GM12878 (cell line): ENCODE data around the gene STX8. TPM values are rescaled to one million over a fixed set of nuclear protein-coding genes. Genes with fewer than 3 reads are reported as not detected.

Experiments used
- ATAC-seq: fragments of 200-7000 bp; cut with Tn5 transposase; 3 replicates; pipeline ENCODE4 v1.9.1; 2020; ENCODE audit warnings: mild to moderate bottlenecking, moderate library complexity
- BruUV-seq: library from RNA; stranded (reverse); fragments of 400-500 nt; replicated peaks from 2 replicates; lab custom pipeline; 2021; lab: Mats Ljungman, UMichigan
- CTCF ChIA-PET: fragments of 300-600 bp; sonication (Branson Sonifier 250); formaldehyde crosslinking; extraction: SDS; loops from one replicate; lab custom pipeline; 2021; ENCODE audit warnings: inconsistent platforms; lab: Yijun Ruan, JAX
- POLR2A ChIA-PET: fragments of 350-600 bp; formaldehyde crosslinking; extraction: SDS; loops from one replicate; lab custom pipeline; 2021; ENCODE audit warnings: inconsistent platforms; lab: Charles Lee
- RAD21 ChIA-PET: fragments of 300-600 bp; sonication (Branson Sonifier 250); formaldehyde crosslinking; loops from one replicate; lab custom pipeline; 2023; ENCODE audit warnings: antibody characterized with exemption; ENCODE audit not compliant: unreplicated experiment; lab: Charles Lee
- SMC1A ChIA-PET: fragments of 300-600 bp; sonication (Branson Sonifier 250); formaldehyde crosslinking; loops from one replicate; lab custom pipeline; 2023; ENCODE audit not compliant: unreplicated experiment, uncharacterized antibody; lab: Charles Lee
- DNase-seq: peaks from one replicate; pipeline ENCODE4 v3.0.0-alpha.2; 2011; ENCODE audit warnings: low read depth, low spot score
- FAIRE-seq: peaks from 3 replicates; lab custom pipeline; 2011; peaks lifted over from hg19 to GRCh38; lab: Jason Lieb, UNC
- H2AFZ ChIP-seq: 2 replicates; pipeline ENCODE4 v1.6.0; 2011; ENCODE audit warnings: low read depth, low read length, control low read depth; ENCODE audit not compliant: control insufficient read depth
- H3K27ac ChIP-seq: 2 replicates; pipeline ENCODE4 v1.5.1; 2011; ENCODE audit warnings: control low read depth; ENCODE audit not compliant: control insufficient read depth, insufficient read depth
- H3K27me3 ChIP-seq, 2 experiments: replicated peaks in 1 of 2; 2 replicates each; pipeline versions ENCODE4 v1.6.0 to v1.6.1; 2011; ENCODE audit warnings: low read length in 1 of 2; ENCODE audit not compliant: control insufficient read depth in 2 of 2, insufficient read depth in 2 of 2
- H3K36me3 ChIP-seq, 2 experiments: 2 replicates each; pipeline ENCODE4 v1.5.1; 2011; ENCODE audit warnings: low read length in 1 of 2; ENCODE audit not compliant: control insufficient read depth in 2 of 2, insufficient read depth in 2 of 2
- H3K4me1 ChIP-seq: 2 replicates; pipeline ENCODE4 v1.6.1; 2011; ENCODE audit warnings: mild to moderate bottlenecking, low read length, moderate library complexity, mixed read lengths; ENCODE audit not compliant: control insufficient read depth, insufficient read depth
- H3K4me2 ChIP-seq: 2 replicates; pipeline ENCODE4 v1.6.0; 2011; ENCODE audit warnings: control low read depth; ENCODE audit not compliant: control insufficient read depth, insufficient read depth
- H3K4me3 ChIP-seq: fragments of 200-600 bp; sonication (generic); 2 replicates; pipeline ENCODE4 v1.5.1; 2016
- H3K79me2 ChIP-seq: 2 replicates; pipeline ENCODE4 v1.6.0; 2011; ENCODE audit warnings: low read length; ENCODE audit not compliant: control insufficient read depth, insufficient read depth
- H3K9ac ChIP-seq: 2 replicates; pipeline ENCODE4 v1.8.0; 2011; ENCODE audit warnings: low read length, control low read depth, mixed read lengths; ENCODE audit not compliant: control insufficient read depth, insufficient read depth
- H3K9me3 ChIP-seq: replicated peaks from 3 replicates; pipeline ENCODE4 v1.5.1; 2011; ENCODE audit warnings: mild to moderate bottlenecking, low read length; ENCODE audit not compliant: control insufficient read depth, insufficient read depth
- H4K20me1 ChIP-seq: 2 replicates; pipeline ENCODE4 v1.6.0; 2011; ENCODE audit not compliant: control insufficient read depth, insufficient read depth
- ATF7 ChIP-seq: fragments of 450-650 bp; IDR thresholded peaks from 2 replicates; pipeline ENCODE4 v1.6.1; 2016; ENCODE audit warnings: low read depth, mild to moderate bottlenecking
- CREM ChIP-seq: IDR thresholded peaks from 2 replicates; pipeline ENCODE4 v1.6.1; 2014; ENCODE audit warnings: antibody characterized with exemption, low read depth
- E2F8 ChIP-seq: fragments of 450-650 bp; IDR thresholded peaks from 2 replicates; pipeline ENCODE4 v1.6.1; 2018; ENCODE audit warnings: mild to moderate bottlenecking, low read depth, moderate library complexity; ENCODE audit not compliant: partially characterized antibody
- EZH2 ChIP-seq: IDR thresholded peaks from 2 replicates; pipeline ENCODE4 v1.6.1; 2012; ENCODE audit warnings: low read depth, mild to moderate bottlenecking, control low read depth, inconsistent platforms, low read length, borderline replicate concordance; ENCODE audit not compliant: control insufficient read depth
- IKZF2 ChIP-seq, 2 experiments: fragments of 450-650 bp; IDR thresholded peaks; 2 replicates each; pipeline ENCODE4 v1.6.1; 2017; ENCODE audit warnings: mild to moderate bottlenecking in 2 of 2, moderate library complexity in 2 of 2
- PRDM15 ChIP-seq: fragments of 450-650 bp; formaldehyde crosslinking; IDR thresholded peaks from 2 replicates; pipeline ENCODE4 v1.4.0; 2020; ENCODE audit warnings: mild to moderate bottlenecking, moderate library complexity
- RFX5 ChIP-seq: IDR thresholded peaks from 2 replicates; pipeline ENCODE4 v1.6.1; 2011; ENCODE audit warnings: low read depth, low read length, improper control_type of control experiment
- SPI1 ChIP-seq: IDR thresholded peaks from 2 replicates; pipeline ENCODE4 v1.6.1; 2011; ENCODE audit warnings: low read depth, mild to moderate bottlenecking, low read length, moderate library complexity, borderline replicate concordance; ENCODE audit not compliant: insufficient read depth
- SREBF2 ChIP-seq: IDR thresholded peaks from 2 replicates; pipeline ENCODE4 v1.6.1; 2012; ENCODE audit warnings: mild to moderate bottlenecking, low read length
- TAF1 ChIP-seq: IDR thresholded peaks from 2 replicates; pipeline ENCODE4 v1.6.1; 2011; ENCODE audit warnings: mild to moderate bottlenecking, low read depth, low read length, borderline replicate concordance
- TCF12 ChIP-seq: IDR thresholded peaks from 2 replicates; pipeline ENCODE4 v1.6.1; 2011; ENCODE audit warnings: low read depth, mild to moderate bottlenecking, low read length
- WGBS: methylation state at CpG from one replicate; pipeline ENCODE4 v1.1.6; 2016; ENCODE audit warnings: low lambda C conversion rate; ENCODE audit not compliant: insufficient replicate concordance, insufficient coverage; ENCODE audit errors: missing lambda C conversion rate; 5-methylcytosine and 5-hydroxymethylcytosine counted together
- in situ Hi-C: fragments of 300-500 bp; cut with MboI; formaldehyde crosslinking; loops from 9 replicates; pipeline ENCODE4 v1.14.3; 2018; ENCODE audit warnings: mixed read lengths
- intact Hi-C: fragments of 100-400 bp; cut with micrococcal nuclease; formaldehyde crosslinking; loops from one replicate; pipeline ENCODE4 v1.14.2; 2022; ENCODE audit not compliant: unreplicated experiment
- polyA plus RNA-seq, 11 experiments: library from polyadenylated mRNA; depleted of rRNA in 4 of 11; unstranded in 6 of 11; stranded (reverse) in 5 of 11; fragments of >200 nt; fragmentation: Nextera tagmentation in 4 of 11; fragmentation: Illumina TruSeq in 1 of 11; extraction: Ambion mirVana in 4 of 11; extraction: Trizol in 1 of 11; gene quantifications; 1 replicate in 1 of 11; 2 replicates in 10 of 11; pipeline versions ENCODE4 v1.2.1 to v1.2.3, GENCODE V29; 2011 to 2016; ENCODE audit warnings: inconsistent platforms in 2 of 11, missing spikeins in 2 of 11, low read depth in 1 of 11
- total RNA-seq, 4 experiments: library from RNA; depleted of rRNA in 3 of 4; stranded (reverse); fragments of >200 nt in 3 of 4; fragmentation: Illumina TruSeq in 1 of 4; extraction: Trizol in 1 of 4; gene quantifications; 2 replicates each; pipeline versions ENCODE4 v1.2.1 to v1.2.3, GENCODE V29; 2013 to 2021
- TF ChIP-seq, protein P1 (sequence below): fragments of 450-650 bp; IDR thresholded peaks from 2 replicates; pipeline ENCODE4 v1.6.1; 2017; ENCODE audit warnings: mild to moderate bottlenecking

STX8 gene
- total and polyA plus RNA-seq, 10 of the 15 experiments (the other 5 are each of a cell fraction or from before 2014, with no cell fraction given) = 47.9 to 151 (median 72.9) TPM

- no peak for ATAC-seq
- H3K9me3 ChIP-seq = no peaks in the 10 kb centered on the region; the same call in 2 of the 3 replicates
- in situ Hi-C loops (no loop called here), intact Hi-C loops (no loop called here)
- peaks cover 4% of the 10 kb centered on the region; the same call in 1 of the 2 replicates for H3K4me1 ChIP-seq
- DNase-seq = no peak
- no peak for FAIRE-seq
- H3K27me3 ChIP-seq = peaks cover 0 to 6% of the 10 kb centered on the region in 2 experiments; a peak in 1 of 4 replicates
- no peak overlapping the region for H3K9ac ChIP-seq
- H2AFZ ChIP-seq = no peak overlapping the region
- ChIA-PET CTCF (no interaction called here), RAD21 (interaction anchor here (0.7 to 1.6 kb wide), 2 partner anchors 12 to 41 kb away, joined by 3 to 5 read pairs; no protein-coding TSS in a partner anchor), POLR2A (no interaction called here), SMC1A (no interaction called here)
- H3K36me3 ChIP-seq = no peaks in the 10 kb centered on the region
- BruUV-seq = no TSS peak
- H3K4me2 ChIP-seq = no peak overlapping the region
- H3K27ac ChIP-seq = no peak overlapping the region
- H3K79me2 ChIP-seq = no peaks in the 10 kb centered on the region
- H4K20me1 ChIP-seq = 0 out of 2 replicates have a peak, but pooled peaks cover 2% of the 10 kb centered on the region
- WGBS = 64% methylated on average over 11 of the region's 11 CpGs
- H3K4me3 ChIP-seq = no peak overlapping the region
- TF ChIP-seq TCF12 (no peak), E2F8 (no peak), RFX5 (no peak), ATF7 (no peak), PRDM15 (CRISPR knock-in tag) (no peak), SPI1 (no peak), EZH2 (no peak), IKZF2 (IDR thresholded peaks at IDR 0.05) (no peak), SREBF2 (no peak), CREM (no peak), TAF1 (no peak)
- TF ChIP-seq, protein P1, sequence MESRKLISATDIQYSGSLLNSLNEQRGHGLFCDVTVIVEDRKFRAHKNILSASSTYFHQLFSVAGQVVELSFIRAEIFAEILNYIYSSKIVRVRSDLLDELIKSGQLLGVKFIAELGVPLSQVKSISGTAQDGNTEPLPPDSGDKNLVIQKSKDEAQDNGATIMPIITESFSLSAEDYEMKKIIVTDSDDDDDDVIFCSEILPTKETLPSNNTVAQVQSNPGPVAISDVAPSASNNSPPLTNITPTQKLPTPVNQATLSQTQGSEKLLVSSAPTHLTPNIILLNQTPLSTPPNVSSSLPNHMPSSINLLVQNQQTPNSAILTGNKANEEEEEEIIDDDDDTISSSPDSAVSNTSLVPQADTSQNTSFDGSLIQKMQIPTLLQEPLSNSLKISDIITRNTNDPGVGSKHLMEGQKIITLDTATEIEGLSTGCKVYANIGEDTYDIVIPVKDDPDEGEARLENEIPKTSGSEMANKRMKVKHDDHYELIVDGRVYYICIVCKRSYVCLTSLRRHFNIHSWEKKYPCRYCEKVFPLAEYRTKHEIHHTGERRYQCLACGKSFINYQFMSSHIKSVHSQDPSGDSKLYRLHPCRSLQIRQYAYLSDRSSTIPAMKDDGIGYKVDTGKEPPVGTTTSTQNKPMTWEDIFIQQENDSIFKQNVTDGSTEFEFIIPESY = no peak
These were observed 344.8 kb downstream of the STX8 start for GRCh38 chr17:9230861-9231260.
